HG03442 (cell line): ENCODE measurements around the gene GID8.
"Not testable (repeated sequence)": the region's sequence is repeated elsewhere in the genome, so short reads cannot be mapped to it uniquely, and the experiment has no call there.

Experiments used
- ATAC-seq: cut with Tn5 transposase; IDR thresholded peaks from one replicate; pipeline ENCODE4 v1.9.1; 2021; ENCODE audit warnings: mild to moderate bottlenecking, moderate library complexity; ENCODE audit not compliant: unreplicated experiment

GID8 gene

DNA sequence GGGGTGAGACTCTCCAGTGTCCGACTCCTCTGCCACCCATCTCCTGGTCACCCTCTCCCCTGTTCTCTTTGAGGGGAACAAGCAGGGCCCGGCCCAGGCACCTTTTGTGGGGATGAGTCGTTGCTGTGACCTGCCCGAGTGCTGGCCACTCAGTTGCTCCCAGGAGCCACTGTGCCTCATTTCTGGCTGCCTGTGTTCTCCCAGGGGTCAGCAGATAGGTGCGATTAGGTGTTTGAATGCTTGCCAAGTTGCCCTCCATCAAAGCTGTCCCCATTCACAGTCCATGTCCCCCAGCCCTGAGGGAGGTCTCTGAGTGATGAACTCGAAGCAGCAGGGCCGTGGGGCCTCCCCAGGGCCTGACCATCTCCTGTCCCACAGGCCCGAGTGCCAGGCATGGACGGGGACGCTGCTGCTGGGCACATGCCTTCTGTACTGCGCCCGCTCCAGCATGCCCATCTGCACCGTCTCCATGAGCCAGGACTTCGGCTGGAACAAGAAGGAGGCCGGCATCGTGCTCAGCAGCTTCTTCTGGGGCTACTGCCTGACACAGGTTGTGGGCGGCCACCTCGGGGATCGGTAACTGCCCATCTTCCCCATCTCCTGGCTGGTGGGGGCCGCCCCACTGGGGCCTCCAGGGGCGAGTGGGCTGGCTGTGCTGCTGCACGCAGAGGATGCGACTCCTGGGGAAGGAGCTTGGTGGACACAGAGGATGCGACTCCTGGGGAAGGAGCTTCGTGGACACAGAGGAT is 18.6 kb downstream of the GID8 start:
- ATAC-seq: no peak

DNA sequence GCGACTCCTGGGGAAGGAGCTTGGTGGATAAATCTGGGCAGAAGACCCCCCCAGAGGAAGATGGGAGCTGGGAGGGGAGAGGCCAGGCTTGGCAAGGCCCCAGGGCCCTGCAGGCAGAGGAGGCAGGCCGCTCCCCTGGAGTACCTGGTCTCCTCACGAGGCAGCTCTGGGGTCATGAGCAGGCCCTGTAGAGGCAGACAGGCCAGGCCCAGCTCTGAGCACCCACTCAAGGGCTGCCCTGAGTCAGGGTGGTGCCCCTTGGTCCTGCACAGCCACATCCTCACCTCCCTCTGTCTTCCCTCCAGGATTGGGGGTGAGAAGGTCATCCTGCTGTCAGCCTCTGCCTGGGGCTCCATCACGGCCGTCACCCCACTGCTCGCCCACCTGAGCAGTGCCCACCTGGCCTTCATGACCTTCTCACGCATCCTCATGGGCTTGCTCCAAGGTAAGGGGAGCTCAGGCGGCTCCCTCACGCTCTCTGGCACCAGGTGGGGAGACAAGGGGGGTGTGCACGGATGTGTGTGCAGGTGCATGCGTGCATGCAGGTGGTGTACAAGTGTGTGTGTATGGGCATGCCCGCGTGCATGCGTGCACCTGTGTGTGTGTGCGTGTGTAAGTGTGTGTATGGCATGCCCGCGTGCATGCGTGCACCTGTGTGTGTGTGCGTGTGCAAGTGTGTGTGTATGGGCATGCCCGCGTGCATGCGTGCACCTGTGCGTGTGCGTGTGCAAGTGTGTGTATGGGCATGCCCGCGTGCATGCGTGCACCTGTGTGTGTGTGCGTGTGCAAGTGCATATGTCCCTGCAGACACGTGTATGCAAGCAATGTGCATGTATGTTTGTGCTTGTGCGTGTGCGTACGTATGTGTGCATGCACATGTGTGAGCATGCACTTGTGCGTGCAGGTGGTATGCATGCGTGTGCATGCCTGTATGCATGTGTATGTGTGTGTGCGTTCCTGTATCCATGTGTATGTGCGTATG is 19.5 kb downstream of the GID8 start:
- ATAC-seq: no peak

DNA sequence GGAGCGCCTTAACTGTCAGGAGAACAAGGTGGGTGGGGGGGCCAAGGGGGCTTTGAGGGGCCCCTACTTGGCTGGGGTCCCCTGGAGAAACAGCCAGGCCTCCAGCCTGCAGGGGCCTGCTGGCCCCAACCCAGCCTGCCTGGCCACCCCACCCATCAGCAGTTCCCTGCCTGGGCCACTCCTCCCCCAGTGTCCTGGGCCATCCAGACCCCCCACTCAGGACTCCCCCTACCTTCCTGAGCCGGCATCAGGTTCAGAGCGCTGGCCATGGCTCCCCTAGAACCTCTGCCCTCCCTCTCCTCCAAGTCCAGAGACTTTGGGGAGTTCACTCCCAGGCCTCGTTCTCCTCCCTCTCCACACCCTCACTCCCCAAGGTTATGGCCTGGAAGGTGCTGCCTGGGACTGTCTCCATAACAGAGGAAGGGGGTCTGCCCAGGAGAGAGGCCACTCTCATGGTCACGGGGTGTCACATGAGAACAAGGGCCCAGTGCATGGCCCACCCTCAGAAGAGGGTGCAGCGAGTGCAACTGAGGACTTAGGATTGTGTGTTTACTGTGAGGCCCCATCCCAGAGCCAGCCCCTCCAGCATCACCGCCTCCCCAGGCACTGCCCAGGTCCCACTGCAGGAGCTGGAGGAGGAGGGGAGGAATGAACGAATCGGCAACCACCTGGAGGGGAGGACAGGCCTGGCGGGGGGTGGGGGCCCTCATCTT is 20.6 kb downstream of the GID8 start:
- no peak for ATAC-seq

DNA sequence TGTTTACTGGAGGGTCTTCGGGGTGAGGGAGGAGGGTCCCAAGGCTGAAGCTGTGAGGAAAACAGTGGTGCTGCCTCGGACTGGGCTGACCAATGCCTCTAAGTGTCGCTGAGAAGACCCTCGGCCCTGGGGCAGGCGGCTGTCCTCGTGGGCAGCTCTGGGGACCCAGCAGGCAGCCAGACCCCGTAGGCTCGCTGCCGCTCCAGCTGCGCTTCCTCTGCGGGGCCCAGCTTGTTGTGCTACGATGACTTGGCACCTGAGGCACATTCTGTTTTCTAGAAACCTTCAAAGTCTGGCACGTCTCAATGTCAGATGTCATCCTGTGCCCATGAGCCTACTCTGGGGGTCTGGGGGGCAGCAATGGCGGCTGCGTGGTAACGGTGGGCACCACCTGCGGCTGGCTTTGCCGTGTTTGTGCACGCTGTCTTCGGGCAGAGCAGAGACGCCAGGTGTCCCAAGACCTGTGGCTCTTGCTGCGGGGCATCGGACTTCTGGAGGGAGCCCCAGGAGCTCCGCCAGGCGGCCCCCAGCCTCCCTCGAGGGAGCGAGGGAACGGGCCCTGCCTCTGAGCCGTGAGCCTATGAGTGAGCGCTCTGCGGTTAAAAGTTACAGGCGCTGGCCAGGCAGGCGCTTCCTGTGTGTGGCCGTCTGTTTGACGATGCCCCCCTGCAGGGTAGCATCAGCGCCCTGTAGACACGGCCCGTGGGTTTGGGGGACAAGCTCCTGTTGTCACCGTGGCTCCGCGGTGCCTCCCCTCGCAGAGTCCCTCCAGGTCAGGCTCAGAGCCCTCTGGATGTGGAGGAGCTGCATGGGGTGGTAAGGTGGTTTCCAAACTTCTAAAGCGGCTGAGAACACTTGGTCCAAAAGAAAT is 21.4 kb downstream of the GID8 start:
- no peak for ATAC-seq

DNA sequence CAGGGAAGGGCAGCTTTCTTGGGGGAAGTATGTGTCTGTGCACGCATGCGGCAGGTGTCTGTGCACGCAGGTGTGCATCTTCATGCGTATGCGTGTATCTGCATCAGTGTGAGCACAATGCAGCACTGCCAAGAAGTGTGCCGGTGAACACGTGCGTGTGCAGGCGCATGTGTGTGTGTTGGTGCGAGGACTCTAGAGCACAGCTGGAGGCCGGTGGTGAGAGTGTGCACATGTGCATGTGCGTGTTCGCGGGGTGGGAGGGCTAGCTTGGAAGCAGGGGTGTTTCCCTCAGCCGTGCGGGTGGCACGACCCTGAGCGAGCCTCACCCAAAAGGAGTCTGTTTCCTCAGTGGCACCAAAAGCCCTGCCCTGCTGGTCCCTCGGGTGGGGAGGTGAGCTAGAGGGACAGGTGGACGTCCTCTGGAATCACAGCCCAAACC is 22.1 kb downstream of the GID8 start:
- ATAC-seq: no peak

DNA sequence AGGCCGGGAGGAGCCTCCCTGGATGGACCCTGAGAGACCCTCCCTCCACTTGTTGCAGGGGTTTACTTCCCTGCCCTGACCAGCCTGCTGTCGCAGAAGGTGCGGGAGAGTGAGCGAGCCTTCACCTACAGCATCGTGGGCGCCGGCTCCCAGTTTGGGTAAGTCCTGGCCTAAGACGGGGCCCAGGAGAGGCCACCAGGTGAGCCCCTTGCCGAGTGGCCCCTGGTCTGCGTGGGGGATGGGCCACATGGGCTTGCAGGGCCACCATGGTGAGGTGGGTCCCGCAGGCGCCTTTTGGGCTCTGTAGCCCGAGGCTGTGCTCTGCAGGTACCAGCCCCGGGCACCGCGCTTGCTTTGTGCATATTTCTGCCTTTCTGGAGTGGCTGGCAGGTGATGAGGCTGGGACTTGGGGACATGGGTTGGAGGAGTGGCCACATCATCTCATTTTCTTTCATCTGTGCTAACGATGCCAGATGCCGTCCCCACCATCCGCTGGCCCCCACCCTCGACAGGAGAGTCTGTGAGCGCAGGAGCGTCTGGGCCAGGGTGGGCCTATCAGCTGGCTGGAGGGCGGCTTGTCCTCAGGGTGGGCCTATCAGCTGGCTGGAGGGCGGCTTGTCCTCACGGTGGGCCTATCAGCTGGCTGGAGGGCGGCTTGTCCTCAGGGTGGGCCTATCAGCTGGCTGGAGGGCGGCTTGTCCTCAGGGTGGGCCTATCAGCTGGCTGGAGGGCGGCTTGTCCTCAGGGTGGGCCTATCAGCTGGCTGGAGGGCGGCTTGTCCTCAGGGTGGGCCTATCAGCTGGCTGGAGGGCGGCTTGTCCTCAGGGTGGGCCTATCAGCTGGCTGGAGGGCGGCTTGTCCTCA is 22.7 kb downstream of the GID8 start:
- ATAC-seq: not testable (repeated sequence)

DNA sequence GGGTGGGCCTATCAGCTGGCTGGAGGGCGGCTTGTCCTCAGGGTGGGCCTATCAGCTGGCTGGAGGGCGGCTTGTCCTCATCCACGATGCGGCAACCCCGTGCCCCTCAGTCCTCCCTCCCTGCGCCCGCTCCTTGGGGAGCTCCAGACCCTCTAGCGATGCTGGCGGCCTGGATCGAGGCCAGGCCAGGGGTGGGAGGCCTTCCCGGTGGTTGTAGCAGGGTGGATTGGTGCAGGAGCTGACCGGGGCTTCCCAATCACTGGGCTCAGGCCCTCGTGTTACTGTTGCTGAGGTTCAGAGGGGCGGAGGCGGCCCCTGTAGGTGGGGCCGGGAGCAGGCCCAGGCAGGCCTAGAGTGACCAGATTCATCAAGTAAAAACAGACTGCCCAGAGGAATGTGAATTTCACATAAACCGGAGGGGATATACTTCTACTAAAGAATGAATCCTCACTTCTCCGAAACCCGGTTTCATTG is 23.4 kb downstream of the GID8 start:
- no peak for ATAC-seq

DNA sequence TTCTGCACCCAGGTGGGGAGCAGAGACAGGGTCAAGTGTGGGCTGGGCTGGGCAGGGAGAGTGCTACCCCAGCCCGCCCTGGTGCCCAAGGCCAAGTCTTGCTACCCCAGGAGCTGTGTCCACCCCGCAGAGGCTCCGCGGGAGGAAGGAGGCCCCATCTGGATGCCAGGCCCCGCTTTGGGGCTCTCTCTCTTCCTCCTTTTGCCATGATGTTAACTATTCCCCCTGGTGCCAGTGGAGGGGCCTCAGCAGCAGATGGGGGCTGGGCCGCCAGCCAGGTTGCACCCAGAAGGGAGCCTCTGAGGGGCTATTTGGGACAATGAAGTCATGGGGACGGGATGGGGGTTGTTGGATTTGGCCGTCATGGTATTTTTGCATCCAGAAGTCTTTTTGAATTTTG is 23.9 kb downstream of the GID8 start:
- ATAC-seq: no peak

DNA sequence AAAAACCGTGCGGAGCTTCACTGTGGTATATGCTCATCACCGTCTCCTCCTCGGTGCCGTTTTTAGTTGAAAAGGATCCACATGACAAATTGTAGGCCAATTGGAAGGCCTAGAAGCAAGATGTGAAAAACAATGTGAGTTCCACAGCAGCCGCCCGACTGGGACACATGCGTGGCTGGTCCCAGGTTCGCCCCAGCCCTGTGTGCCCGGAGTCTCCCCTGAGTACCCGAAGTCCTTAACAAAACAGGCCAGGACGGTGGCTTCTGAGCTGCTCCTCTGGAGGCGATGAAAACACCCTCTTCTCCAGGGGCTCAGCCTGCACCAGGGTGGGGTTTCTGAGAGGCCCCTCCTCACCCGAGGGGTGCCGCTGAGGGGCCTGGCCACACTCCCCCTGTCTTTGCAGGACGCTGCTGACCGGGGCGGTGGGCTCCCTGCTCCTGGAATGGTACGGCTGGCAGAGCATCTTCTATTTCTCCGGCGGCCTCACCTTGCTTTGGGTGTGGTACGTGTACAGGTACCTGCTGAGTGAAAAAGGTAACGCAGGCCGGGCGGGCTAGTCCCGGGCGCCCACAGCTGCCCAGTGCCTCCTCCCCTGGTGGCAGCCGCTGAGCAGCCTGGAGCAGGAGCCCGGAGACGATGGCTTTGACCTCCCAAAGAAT is 24.4 kb downstream of the GID8 start:
- no peak for ATAC-seq

DNA sequence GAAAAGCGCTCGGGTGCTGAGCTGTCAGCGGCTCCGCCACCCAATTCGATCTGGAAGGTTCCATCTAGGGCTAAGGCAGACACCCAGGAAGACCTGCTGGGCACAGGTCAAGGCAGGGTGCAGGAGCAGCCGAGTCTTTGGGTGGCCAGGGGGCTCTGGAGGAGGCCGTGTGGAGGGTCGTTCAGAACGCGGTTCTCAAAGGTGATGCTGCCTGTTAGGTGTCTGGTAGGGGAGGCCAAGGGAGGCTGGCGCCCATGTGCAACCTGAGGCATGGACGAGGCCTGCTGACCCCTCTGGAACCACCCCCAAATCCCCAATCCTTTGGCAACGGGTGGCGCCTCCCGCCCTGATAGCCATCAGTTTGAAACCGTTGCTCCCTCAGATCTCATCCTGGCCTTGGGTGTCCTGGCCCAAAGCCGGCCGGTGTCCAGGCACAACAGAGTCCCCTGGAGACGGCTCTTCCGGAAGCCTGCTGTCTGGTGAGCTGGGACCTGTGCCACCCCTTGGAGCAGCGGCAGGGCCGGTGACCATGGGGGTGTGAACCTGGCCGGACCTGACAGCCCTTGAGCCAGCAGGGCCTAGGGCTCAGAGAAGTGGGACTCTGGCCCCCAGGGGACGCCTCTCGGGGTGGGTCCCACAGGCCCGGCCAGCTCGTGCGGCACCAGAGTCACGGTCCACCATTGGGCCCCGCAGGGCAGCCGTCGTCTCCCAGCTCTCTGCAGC is 25.1 kb downstream of the GID8 start:
- no peak for ATAC-seq

DNA sequence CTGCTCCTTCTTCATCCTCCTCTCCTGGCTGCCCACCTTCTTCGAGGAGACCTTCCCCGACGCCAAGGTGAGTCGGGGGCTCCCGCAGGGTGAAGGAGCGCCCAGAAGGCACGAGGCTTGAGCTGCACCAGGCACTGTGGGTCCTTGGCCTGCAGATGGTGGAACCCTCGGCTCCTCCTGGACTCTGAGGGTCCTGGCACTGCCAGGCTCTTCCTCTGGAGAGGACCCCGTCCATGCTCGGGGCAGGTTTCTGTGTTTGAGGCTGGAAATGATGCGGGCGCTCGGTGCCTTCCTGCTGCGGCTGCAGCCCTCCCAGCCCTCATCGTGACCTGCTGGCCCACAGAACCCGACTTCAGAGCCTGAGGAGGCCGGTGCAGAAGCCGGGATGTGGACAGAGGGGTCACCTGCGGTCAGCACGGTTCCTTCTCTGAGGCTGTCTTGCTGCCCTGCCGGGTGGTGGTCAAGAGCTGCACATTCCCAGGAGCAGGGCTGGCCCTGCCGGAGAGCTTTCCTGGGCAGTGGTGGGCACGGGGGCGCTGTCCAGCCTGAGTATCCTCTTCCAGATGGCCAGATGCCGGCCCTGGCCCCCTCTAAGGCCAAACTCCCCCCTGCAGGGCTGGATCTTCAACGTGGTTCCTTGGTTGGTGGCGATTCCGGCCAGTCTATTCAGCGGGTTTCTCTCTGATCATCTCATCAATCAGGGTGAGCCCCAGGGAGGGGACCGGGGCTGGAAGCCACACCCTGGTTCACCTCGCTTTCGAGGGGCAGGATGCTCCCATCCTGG is 25.9 kb downstream of the GID8 start:
- ATAC-seq: no peak

DNA sequence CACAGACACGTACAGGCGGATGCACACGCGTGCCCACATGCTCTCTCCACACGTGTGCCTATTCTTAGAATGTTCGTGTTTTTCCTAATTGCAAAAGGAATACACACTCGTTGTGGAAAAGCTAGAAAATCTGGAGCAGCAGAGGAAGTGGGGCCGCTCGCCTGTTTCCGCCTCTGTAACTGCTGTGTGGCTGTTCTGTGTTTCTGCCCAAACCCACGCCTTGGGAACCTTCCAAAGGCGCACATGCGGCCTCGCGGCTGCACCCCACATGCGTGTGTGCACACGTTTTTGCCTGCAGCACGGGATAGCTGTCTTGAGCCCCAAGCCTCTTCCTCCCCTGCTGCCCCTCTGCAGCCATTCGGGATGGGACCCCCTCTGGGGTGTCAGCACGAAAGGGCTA is 26.8 kb downstream of the GID8 start:
- no peak for ATAC-seq

DNA sequence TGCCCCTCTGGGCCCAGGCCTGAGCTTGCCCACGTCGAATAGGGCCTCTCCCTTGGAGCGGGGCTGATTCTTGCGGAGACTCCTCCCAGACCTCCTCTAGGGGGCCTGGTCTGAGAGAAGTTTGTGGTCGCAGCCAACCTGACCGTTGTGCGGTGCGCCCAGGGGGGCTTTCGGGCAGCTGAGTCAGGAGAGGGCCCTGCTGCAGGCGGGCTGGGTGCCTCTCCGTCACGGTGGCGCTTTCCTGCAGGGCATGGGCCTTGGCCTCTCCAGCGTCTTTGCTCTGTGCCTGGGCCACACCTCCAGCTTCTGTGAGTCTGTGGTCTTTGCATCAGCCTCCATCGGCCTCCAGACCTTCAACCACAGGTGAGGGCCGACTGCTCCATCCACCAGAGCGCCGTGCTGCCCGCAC is 27.4 kb downstream of the GID8 start:
- ATAC-seq: no peak

DNA sequence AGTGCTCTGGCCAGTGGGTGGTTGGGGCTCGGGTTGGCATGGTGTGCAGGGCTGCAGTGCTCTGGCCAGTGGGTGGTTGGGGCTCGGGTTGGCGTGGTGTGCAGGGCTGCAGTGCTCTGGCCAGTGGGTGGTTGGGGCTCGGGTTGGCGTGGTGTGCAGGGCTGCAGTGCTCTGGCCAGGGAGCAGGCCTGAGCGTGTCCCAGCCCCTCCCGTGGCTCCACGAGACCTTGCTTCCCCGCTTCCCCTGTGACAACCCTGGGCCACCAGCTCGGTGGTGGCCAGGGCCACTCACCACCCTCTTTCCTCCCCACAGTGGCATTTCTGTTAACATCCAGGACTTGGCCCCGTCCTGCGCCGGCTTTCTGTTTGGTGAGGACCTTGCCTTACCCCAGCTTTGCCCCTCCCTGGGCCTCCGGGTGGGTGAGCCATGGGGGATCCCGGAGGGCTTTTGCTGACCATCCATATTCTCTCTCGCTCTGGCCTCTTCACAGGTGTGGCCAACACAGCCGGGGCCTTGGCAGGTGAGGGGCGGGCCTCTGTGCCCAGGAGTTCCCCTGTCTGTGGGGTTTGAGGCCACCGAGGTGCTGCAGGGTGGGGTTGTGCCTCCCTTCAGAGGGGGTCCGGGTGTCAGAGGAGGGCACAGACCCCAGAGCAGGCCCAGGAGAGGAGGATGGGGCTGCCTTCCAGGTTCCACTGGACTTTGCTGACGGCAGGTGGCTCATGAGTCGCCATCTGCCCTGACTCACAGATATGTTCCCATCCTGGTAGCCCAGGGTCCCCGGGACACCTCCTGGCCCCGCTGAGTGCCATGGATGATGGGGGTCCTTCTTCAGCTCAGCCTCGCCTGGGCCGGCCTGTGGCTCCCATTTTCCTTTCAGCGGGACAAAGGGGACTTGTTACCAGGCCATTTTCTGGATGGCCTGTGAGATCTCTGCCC is 28.5 kb downstream of the GID8 start:
- ATAC-seq: no peak

DNA sequence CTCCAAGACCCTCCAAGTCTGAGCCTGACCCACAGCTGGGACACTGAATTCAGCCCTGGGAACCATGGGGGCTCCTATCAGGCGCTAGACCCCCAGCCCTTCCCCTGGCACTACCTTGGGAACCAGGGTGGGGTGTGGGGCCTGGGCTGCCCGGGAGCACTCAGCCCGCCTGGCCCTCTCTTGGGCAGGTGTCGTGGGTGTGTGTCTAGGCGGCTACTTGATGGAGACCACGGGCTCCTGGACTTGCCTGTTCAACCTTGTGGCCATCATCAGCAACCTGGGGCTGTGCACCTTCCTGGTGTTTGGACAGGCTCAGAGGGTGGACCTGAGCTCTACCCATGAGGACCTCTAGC is 29.2 kb downstream of the GID8 start:
- ATAC-seq: no peak

DNA sequence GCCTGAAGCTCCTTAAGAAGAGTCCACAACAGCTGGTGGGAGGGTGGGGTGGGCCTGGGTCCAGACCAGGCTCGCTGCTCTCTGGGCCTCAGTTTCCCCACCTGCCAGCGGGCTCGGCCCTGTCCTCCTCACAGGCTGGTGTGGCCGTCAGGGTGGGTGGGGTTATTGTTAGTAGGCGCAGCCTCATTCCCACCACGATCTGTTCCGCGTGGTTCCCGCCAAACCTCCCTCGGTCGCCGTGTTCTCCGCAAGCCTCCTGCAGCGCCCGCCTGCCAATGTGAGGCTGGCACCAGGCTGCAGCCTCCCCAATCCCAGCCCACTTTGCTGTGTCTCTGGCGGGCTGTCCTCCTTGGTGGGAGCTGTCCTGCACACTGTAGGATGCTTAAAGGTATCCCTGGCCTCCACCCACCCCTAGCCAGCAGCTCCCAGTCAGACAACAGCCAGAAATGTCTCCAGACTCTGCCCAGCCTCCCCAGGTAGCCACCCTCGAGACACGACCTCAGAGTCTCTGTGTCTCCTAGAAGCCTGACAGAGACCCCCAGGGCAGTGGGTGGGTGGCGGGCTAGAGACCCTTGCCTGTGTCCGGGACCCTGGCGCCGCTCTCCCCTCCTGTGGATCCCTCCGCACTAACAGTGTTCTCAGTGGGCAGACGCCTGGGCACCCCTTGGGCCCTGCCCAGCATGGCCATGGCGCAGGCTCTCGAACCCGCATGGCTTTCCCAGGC is 29.8 kb downstream of the GID8 start:
- ATAC-seq: no peak
